Stimulated activated naive CD4-positive, alpha-beta T cell treated with Interleukin-2 at 50 U/mL for 16 hours (primary cell): ENCODE data around the gene PCDHA1.

ENCODE experiments used
- DNase-seq: peaks from one replicate; lab custom pipeline; 2025; lab: John Stamatoyannopoulos, UW

The PCDHA1 gene

GRCh38 chr5:140988608-140989007 is 202.7 kb downstream of the PCDHA1 start:
- DNase-seq: no peak

- no peak for DNase-seq
Observed at GRCh38 chr5:140989254-140990020, 203.5 kb downstream of the PCDHA1 start.

- no peak for DNase-seq
Observed at GRCh38 chr5:140992828-140993227, 206.9 kb downstream of the PCDHA1 start.

GRCh38 chr5:140996060-140996459 is 210.1 kb downstream of the PCDHA1 start:
- no peak for DNase-seq

GRCh38 chr5:140998921-140999410 is 213.0 kb downstream of the PCDHA1 start:
- no peak for DNase-seq

GRCh38 chr5:141001446-141001843 is 215.5 kb downstream of the PCDHA1 start:
- DNase-seq: no peak

- no peak for DNase-seq
Observed at GRCh38 chr5:141001844-141002604, 216.1 kb downstream of the PCDHA1 start.

GRCh38 chr5:141002605-141002965 is 216.6 kb downstream of the PCDHA1 start:
- DNase-seq: no peak

- no peak for DNase-seq
Observed at GRCh38 chr5:141003031-141003430, 217.1 kb downstream of the PCDHA1 start.

- no peak for DNase-seq
Observed at GRCh38 chr5:141003791-141004611, 218.1 kb downstream of the PCDHA1 start.

GRCh38 chr5:141007791-141008190 is 221.9 kb downstream of the PCDHA1 start:
- no peak for DNase-seq

GRCh38 chr5:141010047-141010793 is 224.3 kb downstream of the PCDHA1 start:
- DNase-seq: no peak

GRCh38 chr5:141017943-141018342 is 232.0 kb downstream of the PCDHA1 start:
- no peak for DNase-seq

- no peak for DNase-seq
Observed at GRCh38 chr5:141022384-141022783, 236.4 kb downstream of the PCDHA1 start.

GRCh38 chr5:141031006-141031405 is 245.1 kb downstream of the PCDHA1 start:
- no peak for DNase-seq

- no peak for DNase-seq
Observed at GRCh38 chr5:141032626-141033025, 246.7 kb downstream of the PCDHA1 start.

GRCh38 chr5:141039061-141039460 is 253.1 kb downstream of the PCDHA1 start:
- no peak for DNase-seq

GRCh38 chr5:141039517-141039916 is 253.6 kb downstream of the PCDHA1 start:
- no peak for DNase-seq

- DNase-seq: no peak
Observed at GRCh38 chr5:141040093-141040770, 254.3 kb downstream of the PCDHA1 start.

- peak; percentile 45 for DNase-seq
Observed at GRCh38 chr5:141040771-141041426, 255.0 kb downstream of the PCDHA1 start.

- no peak for DNase-seq
Observed at GRCh38 chr5:141041427-141041785, 255.5 kb downstream of the PCDHA1 start.
